M059J (cell line): ENCODE results near the gene ZNRF2. TPM values are rescaled to one million over a fixed set of nuclear protein-coding genes. Genes with fewer than 3 reads are reported as not detected.
"Not testable (repeated sequence)": the region's sequence is repeated elsewhere in the genome, so short reads cannot be mapped to it uniquely, and the experiment has no call there.

Experiments
- DNase-seq: peaks from one replicate; pipeline ENCODE4 v3.0.0-alpha.2; 2012; ENCODE audit warnings: low read depth
- total RNA-seq: library from RNA; depleted of rRNA; stranded (reverse); fragments of >200 nt; shearing (Covaris generic); gene quantifications from 2 replicates; pipeline ENCODE4 v1.2.3, GENCODE V29; 2014

The ZNRF2 gene
- total RNA-seq, 1 experiment from 2014 or later = 12.1 TPM

DNA sequence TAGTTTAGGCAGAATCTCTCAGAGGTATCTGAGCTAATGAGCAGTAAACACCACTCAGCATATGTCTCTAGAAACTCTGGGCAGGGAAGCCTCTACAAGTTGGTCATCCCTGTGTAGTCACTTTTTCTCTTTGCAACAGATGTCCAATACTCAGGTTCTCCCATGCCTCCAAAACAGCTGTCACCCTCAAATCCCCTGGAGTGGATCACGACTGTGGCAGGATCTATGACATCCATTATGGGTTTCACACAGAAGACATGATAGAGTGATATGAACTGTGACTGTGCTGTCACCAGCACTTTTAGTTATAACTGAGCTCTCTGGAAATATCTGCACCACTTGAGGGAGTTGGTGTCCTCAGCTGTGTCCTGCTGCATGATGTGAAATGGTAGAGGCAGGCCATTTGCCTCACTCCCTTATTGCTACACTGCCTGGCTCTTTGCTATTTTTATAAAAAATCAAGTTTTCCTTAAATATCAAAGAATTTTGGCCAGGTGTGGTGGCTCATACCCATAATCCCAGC is 24.1 kb upstream of the ZNRF2 start:
- no peak for DNase-seq

DNA sequence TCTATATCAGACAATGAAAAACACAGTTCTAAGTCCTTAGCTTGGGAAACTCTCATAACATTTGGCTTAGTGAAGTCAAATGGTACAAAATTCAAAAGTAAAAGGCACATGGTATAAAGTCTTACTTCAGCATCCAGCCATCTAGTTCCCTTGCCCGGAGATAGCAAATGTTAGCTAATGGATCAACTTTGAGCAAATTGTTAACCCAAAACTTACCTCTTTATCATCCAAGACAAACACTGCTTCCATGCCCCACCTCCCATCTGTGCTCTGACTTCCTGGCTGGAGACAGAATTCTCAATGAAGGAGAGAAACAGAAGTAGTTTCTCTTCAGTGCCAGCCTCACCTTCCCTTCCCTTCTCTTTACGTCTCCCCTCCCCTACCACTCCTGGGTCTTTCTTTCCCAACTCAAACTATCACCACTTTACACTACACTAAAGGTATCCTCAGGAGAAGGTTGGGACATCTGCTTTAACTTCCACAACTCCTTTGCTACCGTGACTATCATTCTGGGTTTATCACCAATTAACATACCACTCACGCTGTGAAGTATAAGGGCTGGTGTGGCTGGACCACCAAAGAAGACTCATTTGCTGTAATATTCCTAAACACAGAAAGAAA is 21.2 kb upstream of the ZNRF2 start:
- DNase-seq = no peak

DNA sequence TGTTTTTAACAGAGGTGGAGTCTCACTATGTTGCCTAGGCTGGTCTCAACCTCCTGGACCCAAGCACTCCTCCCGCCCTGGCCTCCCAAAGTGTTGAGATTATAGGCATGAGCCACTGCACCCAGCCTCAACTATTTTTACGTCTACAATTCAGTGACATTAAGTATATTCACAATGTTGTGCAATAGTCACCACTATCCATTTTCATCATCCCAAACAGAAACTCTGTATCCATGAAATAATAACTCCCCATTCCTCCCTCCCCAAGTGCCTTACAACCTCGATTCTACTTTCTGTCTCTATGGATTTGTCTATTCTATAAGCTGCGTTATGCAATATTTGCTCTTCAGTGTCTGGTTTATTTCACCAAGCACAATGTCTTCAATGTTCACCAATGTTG is 20.3 kb upstream of the ZNRF2 start:
- DNase-seq = no peak

DNA sequence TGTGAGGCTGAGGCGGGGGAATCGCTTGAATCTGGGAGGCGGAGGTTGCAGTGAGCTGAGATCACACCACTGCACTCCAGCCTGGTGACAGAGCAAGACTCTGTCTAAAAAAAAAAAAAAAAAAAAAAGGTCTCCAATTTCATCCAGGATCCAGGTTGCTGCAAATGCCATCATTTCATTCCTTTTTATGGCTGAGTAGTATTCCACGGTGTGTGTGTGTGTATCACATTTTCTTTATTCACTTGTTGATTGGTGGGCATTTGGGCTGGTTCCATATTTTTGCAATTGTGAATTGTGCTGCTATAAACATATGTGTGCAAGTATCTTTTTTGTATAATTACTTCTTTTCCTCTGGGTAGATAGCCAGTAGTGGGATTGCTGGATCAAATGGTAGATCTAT is 19.2 kb upstream of the ZNRF2 start:
- DNase-seq = not testable (repeated sequence)

DNA sequence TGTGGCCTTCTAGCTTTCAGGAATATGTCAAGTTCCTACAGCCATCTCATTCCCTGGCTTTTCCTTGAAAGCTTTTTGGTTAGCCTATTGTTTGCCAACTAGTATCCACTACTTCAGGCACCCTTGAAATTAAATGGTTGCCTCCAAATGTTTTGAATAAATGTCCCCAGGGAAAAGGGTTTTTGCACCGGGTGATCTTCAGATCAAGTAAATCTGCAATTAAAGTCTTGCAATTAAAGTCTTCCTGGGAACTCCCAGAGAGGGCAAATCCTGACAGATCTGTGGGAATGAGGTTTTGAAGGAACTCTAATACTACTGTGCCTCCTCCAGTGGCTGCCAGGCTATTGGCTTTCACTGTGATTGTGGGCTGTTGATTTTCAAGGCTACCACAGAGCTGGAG is 17.7 kb upstream of the ZNRF2 start:
- no peak for DNase-seq

DNA sequence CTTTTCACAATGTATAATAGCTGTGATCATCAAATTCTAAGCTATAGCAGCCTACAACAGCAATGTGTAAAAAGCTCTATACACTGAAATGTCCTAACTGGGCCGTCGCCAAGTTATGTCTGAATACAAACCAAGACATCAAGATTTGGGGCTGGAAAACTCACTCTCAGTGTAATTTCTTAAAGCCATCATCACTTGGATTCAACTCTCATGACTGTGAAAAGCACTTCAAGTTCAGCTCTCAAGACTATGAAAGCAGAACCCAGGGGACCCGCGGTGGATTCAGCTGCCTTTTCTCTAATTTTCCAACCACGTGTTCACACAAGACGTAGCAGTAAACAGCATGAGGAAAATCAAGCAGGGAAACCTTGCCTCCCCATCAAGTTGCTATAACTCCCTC is 15.8 kb upstream of the ZNRF2 start:
- no peak for DNase-seq

DNA sequence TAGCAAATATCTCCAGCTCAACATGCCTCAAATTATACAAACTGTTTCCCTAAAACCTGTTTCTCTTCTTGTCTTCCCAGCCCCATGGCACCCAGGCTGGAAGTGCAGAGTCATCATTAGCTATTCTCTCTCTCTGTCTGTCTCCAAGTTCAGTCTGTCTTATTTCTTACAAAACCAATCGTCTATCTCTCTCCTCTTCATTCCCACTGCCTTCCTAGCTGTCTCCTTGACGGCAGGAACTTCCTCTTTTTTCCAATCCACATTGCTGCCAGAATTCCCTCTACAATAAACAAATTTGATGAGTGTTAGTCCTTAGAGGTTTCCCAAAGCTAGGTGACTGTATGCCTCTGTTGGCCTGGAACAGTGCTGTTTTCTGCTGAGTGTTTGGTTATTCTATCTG is 14.9 kb upstream of the ZNRF2 start:
- DNase-seq = no peak

DNA sequence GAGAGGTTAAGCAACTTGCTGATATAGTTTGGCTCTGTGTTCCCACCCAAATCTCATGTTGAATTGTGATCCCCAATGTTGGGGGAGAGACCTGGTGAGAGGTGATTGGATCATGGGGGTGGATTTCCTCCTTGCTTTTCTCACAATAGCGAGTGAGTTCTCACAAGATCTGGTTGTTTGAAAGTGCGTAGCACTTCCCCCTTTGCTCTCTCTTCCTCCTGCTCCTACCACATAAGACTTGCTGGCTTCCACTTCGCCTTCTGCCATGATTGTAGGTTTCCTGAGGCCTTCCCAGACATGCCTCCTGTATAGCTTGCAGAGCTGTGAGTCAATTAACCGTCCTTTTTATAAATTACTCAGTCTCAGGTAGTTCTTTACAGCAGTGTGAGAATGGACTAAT is 13.5 kb upstream of the ZNRF2 start:
- no peak for DNase-seq

DNA sequence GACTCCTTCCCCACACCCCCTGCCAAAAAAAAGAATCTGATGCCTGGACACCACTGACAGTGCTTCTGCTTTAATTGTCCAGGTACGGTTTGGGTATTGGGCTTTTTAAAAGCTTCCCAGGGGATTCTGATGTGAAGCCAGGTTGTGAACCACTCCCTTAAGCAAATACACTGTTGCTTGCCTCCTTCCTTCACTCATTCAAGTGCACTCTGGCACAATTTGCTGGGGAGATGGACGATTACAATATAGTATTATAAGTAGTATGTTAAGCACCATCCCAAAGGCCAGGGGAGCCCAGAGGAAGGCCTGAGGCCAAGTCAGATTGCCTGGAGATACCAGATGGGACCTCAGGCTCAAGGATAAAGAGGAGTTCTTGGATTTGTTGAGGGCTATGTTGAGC is 12.3 kb upstream of the ZNRF2 start:
- DNase-seq = no peak

DNA sequence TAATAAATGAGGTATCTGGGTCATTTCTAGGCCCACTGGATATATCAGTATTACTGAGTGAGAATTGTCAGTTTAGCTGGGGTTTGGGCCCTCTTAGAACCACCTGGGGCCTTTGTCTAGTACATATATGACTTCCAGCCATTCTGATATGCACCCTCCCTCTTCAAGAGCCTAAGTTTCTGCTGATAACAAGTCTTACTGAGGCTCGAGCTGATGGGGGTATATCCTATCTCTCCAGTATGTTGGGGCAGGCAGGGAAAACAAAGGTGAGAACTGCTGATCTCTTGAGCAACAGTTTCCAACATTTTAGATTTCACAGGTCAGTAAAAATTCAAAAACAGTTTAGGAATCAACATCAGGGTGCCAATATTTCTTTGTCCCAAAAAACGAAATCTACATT is 10.8 kb upstream of the ZNRF2 start:
- DNase-seq = no peak

DNA sequence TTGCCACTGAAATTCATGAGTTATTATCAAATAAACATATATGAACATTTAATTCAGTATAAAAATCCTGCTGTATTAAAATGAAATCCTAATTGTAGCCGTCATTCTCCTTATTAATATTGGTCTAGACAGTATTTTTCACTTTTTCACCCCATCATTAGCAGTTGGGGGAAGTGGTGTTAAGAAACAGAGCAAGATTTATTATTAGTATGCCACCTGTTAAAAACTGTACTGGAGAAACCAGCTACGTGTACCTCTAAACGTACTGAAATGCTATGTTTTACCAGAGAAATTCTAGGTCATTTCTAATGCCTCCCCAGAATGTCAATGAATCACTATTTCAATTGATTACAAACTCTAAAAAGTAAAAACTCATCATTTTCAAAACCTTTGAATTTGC is 9.8 kb upstream of the ZNRF2 start:
- DNase-seq = no peak

DNA sequence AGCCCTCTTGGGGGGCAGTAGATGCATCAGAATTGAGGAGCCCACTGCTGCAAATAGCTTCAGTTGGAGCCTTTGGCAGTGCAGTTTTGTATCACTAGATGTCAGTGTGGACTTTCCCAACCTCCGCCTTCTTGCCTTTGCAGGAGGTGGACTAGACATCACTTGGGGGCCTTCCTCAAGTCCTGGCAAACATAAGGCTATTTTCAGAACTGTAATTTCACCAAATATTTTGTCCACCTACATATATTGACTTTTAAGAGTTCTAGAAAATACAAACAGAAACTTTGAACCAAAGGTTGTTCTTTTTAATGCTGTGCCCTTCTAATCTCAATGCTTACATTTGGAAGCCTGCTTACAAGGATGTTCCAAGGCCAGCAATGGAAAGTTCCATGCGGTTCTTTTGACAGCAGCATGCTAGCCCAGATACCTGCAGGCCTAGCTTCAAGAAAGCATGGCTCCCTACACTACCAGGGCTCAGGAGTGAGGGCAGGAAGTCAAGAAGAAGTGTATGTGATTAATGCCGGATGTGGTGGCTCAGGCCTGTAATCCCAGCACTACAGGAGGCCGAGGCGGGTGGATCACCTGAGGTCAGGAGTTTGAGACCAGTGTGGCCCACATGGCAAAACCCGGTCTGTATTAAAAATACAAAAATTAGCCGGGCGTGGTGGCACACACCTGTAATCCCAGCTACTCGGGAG is 8.0 kb upstream of the ZNRF2 start:
- DNase-seq = peak; percentile 50

DNA sequence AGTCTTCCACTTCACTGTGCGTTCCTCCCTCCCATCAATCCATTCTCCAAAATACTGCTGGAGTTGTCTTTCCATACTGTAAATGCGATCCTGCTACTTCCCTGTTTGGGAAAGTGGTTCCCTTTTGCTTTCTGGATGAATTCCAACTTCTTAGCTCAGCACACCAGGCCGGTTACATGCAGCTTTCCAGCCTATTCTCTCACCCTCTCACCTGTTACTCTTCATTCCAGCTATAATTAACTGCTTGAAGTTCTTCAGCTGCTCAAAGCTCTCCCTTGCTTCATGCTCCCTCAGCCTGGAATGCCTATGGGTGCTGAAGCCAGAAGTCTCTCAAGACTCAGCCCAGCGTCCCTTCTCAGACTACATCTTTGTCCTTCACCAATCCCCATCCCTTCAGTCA is 6.0 kb upstream of the ZNRF2 start:
- DNase-seq = no peak

DNA sequence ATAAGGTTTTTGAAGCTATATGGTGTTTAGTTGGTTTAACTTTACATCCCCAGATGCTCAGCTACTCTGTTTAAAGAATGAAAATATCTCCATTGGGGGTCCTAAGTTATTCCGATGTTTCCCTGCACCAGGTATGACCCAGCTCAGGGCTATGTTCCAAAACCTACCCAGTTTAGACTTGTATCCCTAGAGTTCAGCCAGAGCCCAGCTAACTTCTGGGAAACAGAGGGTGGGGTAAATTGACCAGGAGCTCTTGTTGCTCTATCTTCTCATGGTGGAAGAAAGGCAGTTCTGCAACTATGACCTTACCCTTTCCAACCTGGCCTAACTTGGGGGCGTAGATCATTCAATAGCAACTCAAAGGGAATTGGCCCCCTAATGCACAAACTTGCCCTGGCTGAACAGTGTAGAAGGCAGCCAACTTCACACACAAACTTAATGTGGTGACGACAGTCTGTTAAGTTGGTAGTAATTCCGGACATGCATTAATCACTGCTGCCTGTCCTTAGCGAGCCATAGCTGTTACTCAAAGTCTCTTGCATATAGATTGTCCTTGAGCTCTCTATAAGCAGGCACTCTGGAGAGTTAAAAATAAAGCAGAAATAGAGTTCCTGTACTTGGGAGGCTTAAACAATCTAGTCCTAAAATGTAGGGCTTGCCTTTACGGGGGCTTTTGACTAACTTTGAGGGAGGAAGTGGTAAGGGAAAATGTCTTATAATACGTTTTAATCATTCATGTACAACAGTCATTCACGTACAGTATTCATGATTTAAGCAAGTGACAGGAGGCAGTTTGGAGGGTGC is 5.3 kb upstream of the ZNRF2 start:
- DNase-seq = no peak

DNA sequence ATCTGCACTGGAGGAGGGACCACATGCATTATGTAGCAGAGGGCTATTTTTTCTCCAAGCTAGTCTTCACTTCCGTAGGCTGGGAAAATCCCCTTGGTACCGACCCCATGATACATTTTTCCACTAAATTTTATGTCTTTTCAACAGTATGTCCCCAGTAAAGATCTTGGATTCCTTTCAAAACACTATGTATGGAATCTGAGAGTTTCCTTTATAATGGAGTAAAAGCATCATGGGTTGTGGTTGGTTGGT is 4.8 kb upstream of the ZNRF2 start:
- DNase-seq = no peak

DNA sequence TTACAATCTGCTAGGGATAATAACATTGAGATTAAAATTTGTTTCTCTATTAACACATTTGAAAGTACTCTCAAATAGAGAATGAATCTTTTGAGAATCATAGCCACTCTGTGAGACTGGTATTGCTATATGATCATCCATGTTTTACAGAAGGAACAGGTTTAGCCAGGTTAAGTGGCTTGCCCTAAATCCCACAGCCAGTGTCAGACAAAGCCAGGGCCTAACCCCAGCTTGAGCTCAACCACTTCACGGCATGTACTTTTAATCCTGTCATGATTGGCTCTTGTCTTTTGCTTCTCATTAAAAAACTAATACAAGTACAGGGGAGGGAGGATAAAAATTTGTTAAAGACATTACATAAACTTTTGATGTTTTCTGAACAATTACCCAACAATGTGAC is 3.8 kb upstream of the ZNRF2 start:
- DNase-seq = no peak

DNA sequence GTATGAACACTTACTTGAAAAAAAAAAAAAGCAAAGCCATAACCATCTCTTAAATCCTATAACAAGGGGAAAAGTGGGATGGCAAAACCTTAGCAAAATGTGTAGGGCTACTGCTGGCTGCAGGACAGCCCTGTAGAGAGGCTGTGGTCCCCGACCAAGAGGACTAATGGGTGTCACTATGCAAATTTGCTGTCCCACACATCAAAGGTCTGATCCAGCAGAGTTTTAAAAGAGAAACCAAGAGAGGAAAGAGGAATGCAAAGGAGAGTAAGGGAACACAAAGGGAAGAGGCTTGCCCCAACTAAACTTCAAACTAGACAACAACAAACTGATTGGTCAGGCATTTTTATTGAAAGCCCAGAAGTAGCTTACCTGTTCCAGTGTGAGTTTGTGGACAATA is 3.1 kb upstream of the ZNRF2 start:
- no peak for DNase-seq

DNA sequence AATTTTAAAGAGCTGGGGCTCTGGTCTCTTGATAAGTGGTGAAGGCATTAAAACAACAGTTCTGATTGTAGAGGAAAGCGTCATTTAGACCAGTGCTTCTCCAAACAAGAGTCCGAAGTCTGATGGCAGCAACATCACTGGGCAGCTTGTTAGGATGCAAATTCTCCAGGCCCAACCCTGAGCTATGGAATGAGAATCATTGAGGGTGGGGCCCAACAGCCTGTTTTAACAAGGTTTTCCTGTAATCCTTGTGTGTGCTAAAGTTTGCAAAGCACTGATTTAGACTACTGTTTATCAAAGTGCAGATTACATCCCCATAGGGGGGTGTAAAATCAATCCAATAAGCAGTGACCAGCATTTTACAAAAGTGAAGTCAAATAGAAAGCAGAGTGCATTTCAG is 2.6 kb upstream of the ZNRF2 start:
- DNase-seq = no peak

DNA sequence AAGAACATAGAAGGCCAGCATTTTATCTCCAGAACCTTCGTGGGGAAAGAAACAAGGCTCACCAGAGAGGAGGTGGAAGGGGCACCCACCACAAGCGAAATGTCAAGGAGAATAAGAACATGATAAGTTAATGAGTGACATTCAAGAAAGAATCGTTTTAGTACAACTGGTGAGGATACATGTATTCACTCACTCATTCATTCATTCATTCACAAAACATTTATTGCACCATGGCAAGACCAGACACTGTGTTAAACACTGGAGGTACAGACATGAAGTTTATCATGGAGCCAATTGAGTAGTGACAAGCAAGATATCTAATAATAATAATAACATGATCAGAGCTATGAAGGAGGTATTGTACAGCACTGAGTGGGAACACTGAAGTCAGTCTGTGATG is 1.7 kb upstream of the ZNRF2 start:
- no peak for DNase-seq

DNA sequence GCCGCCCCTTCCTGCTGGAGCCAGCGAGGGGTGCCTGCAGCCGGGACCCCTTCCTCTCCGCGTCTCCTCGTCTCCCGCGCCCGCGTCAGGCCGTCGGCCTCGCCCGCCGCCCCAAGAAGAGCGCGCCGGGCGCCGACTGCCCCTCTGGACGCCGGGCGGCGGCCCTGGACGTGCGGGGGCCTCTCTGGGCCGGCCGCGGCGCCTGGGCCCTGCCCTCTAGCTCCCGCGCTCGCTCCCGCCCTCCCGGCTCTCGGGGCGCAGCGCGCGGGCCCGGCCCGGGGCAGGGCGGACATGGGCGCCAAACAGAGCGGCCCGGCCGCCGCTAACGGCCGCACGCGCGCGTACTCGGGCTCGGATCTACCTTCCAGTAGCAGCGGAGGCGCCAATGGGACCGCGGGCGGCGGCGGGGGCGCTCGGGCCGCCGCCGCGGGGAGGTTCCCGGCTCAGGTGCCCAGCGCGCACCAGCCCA is 704 bp downstream of the ZNRF2 start:
- peak; percentile 53 for DNase-seq

DNA sequence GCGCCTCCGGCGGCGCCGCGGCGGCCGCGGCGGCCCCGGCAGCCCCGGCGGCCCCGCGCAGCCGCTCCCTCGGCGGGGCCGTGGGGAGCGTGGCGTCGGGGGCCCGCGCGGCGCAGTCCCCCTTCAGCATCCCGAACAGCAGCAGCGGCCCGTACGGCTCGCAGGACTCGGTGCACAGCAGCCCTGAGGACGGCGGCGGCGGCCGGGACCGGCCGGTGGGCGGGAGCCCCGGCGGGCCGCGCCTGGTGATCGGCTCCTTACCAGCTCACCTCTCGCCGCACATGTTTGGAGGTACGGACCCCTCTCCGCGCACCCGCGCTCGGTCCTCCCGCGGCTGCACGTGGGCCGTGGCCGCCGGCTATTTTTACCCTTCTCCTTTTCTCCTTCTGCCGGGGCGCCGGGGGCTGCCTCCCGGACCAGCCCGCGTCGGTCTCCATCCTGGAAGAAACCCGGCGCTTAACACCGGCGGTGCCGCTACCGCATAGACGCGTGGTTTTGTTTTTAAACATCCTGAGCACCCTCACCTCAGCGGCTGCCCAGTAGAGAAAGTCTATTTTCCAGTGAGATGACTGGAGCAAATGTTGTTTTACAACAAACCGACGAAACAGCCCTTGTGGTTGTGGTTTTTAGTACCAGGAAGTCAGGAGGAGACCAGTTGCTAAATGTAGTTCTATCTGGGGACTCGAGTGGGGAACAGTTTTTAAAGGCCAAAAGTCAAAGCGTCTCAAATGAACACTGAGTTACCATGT is 1.3 kb downstream of the ZNRF2 start:
- DNase-seq = peak; percentile 81

DNA sequence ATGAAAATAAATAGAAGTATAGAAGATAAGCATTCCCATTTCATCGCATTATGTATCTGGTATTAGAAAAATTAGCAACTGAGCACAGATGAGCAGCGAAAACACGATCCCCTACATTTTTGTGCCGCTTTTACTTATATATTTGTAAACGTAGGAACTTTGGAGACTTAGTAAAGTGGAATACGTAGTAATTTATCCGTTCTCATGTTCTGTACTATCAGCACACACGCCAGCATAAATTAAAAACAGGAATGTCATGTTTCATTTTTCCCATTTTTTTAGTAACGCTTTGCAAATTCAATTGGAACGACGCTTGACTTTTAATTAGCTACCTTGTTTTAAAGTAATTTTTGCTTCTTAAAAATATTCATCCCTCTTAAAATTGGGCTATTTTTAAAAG is 2.4 kb downstream of the ZNRF2 start:
- DNase-seq = no peak
